ENCODE measurements around the gene LCE3D.

GRCh38 chr1:152585586-152585985, 5.3 kb upstream of the LCE3D start:
- TF ChIP-seq POLR2A (IDR thresholded peaks at IDR 0.05; ENCODE audit: low read depth, low read length) (no peak), CTCF (conservative IDR thresholded peaks at IDR 0.05; ENCODE audit: low read depth, low read length) (no peak), FOS (IDR thresholded peaks at IDR 0.05; ENCODE audit: low read depth, low read length) (no peak), RAD21 (IDR thresholded peaks at IDR 0.05; ENCODE audit: low read length) (no peak)
